MM.1S (cell line): ENCODE measurements around the gene ADPRH.

ENCODE experiments used
- CTCF ChIP-seq: fragments of 300-600 bp; sonication (generic); IDR thresholded peaks from 2 replicates; pipeline ENCODE4 v1.5.1; 2016; ENCODE audit warnings: antibody characterized with exemption, low read length, mixed read lengths
- EZH2 ChIP-seq: fragments of 300-600 bp; sonication (generic); optimal IDR thresholded peaks from 2 replicates; pipeline ENCODE3; 2017; ENCODE audit warnings: low read depth, mild to moderate bottlenecking, antibody characterized with exemption, low read length, mixed read lengths

DNA sequence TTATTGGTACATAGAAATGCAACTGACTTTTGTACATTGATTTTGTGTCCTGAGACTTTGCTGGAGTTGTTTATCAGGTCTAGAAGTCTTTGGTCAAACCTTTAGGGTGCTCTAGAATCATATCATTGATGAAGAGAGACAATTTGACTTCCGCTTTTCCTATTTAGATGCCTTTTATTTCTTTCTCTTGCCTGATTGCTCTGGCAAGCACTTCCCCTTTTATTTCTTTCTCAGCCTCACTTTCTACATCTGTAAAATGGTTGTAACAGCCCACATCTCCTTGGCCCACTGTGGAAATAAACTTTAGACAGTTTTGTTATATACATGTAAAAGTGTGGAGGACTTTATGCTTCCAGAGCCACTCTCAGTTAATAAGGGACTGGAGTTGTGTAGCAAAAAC is 32.4 kb downstream of the ADPRH start:
- no peak for TF ChIP-seq EZH2
- TF ChIP-seq CTCF: no peak
